ENCODE results near the gene SCN10A.

Gene SCN10A

DNA sequence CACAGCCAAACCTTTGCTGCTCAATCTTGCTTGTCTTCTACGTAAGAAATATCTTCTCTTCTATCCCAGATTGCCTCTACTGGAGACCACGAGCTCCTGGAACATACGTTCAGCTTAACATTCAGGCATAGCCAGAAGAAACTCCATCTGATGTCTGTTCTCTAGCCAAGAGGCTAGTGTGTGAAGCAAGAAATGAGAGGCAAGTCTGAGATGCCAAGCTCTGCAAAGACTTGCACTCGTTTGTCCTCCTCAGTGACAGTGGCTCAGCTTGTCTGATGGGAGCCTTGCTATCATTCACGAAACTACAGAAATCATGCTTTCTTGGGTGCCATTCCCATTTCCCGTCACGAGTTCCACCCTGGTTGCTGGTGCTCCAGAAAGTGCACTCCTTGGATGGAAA lies at the start of gene SCN10A:
Gene SCN10A (minus strand): TSS at position 192 of the 400 bp plus-strand sequence. CDS start 22,207 bp downstream, outside the sequence.
- no peak for DNase-seq

DNA sequence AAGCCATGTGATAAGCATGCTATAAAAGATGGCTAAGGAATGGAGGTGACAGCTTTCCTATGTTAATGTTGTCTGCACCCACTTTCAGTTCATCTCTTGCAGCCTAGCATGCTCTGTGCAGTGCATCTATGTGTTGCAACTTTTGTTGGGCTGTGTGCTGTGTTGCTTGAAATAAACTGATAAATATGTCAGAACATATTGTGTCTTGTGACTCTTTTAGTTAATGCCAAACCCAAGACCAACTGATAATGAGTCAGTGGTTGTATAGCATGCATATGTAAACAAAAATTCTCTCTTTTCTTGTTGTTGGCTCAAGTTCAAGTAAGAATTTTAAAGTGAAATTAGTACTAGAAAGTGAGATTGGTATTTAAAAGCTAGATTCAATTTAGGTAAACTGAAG lies 37.0 kb upstream of the SCN10A start:
- no peak for DNase-seq

DNA sequence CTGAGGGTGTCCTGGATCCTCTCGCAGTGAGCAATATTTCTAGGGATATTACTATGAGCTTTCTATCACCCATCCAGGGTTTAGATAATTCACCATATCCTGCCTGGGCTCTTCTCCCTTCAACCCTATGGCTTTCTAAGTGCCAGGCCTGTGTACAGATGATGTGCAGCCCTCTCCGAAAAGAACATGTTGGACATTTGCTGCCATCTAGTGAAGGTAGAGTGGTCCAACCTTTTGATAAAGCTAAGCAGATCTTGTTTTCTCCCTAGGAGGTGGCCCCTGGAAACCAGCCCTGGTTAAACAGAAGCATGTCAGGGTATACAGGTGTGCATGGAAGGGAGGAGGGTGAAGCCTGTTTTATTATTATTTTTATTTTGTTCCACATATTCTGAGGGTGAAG lies 27.9 kb upstream of the SCN10A start:
- peak; percentile 39 for DNase-seq

DNA sequence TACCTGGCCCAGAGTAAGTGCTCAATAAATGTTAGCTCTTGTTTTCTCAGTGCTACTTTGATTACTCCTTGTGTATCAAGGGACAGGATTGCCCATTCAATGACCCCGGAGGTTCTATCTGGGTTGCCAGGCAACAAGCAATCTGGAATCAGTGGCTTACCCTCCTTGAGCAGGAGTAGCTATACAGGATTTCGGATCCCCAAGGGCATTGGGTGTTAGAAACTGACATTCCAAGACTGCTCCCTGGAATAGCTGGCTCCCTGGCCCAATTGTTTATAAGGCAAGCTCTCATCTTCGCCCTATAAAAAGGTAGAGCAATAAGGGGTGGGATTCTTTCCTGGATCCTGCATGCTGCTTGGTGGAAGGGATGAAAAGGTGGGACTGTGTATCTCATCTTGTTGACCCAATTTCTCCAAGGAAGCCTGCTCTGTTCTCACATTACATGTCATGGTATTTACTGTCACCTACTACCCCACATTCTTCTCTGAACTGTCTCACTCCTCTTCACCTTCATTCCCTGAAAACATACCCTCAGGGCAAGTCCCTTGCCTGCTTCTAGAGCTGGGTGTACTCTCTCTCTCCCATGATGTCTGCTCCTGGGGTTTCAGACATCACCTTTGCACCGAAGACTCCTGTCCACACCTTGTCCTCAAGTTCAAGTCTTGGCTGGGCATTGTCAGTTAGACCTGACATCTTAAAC lies 26.4 kb upstream of the SCN10A start:
- DNase-seq: no peak

DNA sequence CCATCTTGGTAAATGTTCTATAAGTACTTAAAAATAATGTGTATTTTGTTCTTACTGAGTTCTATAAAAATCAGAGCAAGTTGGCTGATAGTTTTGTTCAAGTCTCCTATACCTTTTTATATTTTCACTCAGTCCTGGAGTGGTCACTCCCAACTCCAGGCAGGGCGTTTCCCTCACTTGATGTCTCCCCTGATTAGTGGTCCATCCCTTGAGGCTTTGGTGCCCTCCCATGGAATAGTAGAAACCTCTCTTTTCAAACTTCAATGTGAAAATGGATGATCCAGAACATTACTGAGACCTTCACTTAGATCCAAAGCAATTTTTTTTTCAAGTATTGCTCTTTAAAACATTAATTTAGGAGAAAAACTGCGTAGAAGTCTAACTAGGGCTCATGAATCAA lies 25.0 kb upstream of the SCN10A start:
- no peak for DNase-seq

DNA sequence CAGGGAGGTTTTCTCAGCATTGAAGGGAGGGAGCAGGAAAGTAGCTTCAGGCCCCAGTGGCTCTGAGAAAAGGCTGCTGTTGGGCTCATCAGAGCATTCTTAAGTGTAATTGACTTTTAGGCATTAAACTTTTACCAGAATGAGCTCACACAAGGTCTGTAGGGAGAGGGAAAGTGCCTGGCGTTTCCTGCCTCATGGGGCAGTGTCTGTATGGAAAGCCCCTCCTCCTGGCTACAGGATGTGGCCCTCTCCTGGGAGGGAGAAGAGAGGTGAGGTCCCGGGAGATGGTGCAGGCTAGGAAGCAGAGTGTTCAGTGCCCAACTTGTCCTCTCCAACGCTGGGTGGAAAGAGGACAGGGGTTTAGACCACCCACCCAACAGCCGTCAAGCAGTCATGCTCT lies 21.3 kb upstream of the SCN10A start:
- DNase-seq: no peak

DNA sequence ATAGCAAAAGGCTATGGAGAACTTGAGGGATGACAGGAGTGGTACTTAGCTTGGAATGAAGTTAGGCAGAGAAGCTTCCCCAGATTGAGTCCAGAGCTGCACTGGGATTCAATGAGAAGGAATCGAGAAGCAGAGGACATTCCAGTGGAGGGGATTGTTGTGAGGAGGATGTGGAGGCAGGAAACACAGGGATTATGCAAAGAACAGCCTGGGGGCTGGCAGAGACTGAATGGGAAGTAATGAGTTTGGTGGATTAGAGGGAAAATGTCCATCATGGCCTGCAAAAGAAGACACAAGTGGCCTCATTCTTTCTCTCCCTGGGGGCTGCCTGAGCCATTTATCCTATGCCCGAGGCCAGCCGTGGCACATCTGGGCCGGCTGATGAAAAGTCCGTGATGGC lies 20.5 kb upstream of the SCN10A start:
- DNase-seq: no peak

DNA sequence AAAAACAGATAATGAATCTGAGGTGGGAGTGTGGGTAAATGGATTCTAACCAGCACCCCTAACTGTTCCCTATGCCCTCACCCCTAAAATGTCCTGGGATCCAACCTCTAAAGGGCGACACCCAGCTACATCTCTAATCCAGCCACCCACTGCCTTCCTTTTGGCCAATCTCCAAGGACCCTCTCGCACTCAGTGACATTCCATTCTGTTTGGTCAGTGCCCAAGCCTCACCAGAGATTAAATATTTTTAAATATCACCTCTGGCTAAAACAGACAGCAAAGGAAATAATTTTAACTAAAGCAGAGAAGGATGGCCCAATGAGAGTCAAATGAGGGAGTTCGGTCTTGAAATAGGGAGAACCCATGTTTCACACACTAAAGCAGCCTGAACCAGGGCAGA lies 19.9 kb upstream of the SCN10A start:
- no peak for DNase-seq

DNA sequence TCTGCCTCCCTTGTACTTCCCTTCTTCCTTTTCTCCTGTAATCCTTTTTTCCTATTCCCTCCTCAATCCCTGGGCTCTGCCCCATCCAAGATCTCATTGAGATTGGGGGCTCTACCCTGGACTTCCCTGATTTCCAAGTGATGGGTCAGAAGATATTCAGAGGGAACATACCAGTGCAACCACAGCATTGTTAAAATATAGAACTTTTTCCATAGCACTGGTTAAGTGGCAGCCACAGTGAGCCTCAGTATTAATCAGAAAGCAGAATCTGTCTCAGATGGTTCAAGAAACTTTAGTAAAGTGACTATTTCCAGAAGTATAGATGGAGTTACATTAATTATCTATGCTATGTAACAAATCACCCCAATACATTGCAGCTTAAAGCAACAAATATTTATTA lies 18.7 kb upstream of the SCN10A start:
- no peak for DNase-seq

DNA sequence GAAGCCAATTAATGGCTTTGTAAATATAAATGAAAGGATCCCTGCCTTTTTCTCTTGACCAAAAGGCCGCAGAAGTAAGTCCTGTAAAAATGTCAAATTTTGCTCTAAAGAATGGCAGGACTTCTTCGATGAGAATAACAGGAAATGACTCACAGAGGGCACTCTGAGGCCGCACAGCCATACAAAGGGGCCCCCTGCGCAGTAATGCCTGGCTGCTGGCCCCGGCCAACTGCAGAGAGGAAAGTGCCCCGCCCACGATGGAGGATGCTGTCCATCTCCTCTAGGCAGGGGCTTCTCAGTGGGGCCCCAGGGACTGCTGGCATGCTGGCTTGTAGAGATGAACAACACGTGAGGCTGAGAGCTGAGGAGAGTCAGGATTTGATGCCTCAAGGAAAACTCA lies 18.1 kb upstream of the SCN10A start:
- peak; percentile 76 for DNase-seq

DNA sequence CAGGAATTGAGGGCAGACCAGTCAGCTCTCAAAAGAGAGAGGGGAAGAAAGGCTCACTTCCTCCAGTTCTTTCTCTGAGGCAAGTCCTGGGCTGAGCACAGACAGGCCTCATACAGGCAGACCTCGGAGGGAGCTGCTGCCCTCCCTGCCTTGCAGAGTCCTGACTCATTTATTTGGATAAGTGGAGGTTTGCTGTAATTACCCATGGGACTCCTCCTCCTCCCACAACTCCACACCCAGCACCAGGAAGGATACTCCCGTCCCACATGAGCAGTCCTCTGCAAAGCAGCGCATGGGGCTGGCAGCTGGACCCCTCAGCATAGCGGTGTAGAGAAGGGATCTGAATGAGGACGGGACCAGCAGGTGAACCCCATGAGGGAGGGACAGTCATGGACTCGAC lies 13.4 kb upstream of the SCN10A start:
- DNase-seq: peak; percentile 78

DNA sequence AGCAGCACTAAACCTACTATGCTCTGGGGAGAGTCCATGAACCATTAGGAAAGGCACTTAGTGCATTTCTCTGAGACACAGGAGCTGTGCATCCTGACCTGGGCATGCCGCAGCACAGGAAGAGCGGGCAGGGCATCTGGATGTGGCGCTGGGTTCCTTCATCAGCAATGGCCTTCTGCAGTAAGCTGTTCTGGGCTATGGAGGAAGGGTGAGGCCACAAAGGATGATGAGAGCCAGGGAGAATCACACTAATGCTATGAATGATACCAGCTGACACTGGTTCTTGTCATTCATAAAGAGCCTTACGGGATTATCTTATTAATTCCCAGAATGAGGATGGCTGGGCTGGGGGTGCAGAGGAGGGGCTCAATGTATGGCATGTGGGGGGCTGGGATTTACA lies 12.7 kb upstream of the SCN10A start:
- DNase-seq: no peak

DNA sequence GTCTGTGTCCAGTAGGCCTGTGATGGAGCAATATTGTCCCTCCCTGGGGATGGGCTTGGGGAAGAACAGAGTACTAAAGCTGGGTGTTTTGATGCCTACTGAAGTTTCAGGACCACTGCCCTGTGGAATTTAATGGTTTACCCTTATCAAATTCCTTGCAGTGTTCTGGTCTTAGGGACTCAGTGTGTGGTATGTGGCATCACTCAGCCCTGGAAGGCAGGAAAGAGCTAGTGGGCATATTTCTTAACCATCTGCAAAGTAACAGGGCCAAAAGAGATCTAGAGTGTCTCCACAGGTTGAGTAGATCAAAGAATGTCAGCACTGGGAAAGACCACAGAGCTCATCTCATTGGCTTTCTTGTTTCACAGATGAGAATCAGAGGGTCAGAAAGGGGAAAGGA lies 11.8 kb upstream of the SCN10A start:
- no peak for DNase-seq

DNA sequence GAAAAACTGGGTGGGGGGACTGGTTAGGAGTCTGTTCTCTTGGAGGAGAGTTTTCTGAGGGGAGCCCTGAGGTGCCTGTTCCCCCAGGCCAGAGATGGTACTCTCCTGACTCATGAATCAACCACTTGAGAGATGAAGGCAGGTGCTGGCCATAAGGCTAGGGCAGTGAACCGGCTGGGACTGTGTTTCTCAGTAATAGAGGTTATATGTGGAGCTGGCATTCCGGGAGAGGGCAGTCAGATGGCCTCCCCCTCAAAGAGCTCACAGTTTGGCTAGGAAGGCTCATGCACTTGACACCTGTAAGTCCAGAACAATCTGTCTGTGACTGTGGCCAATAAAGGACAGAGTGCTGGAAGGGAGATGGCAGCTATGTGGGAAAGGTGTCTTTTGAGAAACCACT lies 10.0 kb upstream of the SCN10A start:
- no peak for DNase-seq

DNA sequence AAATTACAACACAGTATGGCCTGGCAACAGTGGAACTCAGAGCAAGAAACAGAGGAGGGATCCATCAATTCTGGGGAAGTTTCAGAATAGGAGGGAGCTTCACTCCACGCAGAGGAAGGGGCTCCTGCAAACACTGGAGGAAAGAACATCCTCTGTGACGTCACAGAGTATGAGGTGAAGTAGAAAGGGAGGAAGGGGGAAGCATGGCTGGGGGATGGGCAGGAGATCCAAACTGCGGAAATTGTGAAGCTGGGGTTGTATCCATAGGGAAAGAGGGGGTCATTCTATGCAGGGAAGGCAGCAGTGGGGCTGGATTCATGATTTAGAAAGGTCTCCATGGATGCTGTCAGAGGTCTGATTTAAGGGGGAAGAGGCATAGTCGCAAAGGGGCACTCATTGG lies 8.3 kb upstream of the SCN10A start:
- DNase-seq: no peak

DNA sequence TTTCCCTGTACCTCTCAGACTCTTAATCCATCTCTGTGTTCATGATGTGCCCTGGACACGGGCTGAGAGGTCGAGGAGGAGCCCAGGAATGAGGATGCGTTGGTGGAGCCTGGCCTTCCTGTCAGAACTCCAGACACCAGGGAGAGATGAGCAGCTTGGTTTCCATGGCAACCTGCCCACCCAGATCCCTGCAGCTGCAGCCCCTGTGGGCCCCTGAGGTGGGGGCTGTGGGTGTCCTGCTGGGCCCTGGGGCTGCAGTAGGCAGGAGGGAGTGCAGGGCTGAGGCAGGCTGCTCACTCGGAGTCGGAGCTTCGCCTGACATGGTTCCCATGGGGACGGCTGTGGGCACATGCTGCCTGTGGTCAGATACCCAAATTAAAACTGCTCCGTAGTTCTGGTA lies 7.7 kb upstream of the SCN10A start:
- no peak for DNase-seq

DNA sequence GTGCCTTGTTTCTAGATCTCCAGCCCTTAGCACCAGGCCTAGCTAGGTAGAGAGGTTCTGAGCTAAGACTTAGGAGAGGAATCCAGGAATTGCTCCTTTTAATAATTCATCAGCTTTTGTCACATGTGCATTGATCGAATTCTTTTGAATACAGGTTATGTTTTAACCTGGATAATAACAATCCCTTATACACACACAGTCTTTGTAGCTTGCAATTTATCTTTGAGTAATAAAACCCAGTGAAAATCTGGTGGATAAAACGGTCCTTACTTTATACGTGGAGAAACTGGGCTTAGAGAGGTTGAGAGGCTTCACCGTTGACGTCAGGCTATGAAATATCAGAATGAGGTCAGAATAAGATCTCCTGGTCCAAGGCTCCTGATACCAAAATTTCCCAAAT lies 7.2 kb upstream of the SCN10A start:
- DNase-seq: no peak

DNA sequence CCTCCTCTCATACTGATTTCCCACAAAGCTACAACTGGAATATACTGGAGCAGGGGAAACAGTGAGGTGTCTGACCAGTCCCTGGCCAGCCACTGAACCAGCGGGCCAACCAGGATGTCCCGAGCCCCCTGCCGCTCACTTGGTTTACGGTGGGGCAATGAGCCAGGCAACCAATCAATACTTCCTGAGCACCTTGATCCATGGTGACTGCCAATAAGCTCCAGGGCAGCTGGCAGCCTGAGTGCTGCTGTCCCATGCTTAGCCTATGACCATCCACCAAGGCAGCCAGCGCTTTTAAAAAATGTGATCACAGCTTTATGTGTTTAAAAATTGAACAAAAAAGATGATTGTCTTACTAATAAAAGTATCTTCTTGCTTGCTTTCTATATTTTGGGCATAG lies 4.2 kb downstream of the SCN10A start:
- no peak for DNase-seq

DNA sequence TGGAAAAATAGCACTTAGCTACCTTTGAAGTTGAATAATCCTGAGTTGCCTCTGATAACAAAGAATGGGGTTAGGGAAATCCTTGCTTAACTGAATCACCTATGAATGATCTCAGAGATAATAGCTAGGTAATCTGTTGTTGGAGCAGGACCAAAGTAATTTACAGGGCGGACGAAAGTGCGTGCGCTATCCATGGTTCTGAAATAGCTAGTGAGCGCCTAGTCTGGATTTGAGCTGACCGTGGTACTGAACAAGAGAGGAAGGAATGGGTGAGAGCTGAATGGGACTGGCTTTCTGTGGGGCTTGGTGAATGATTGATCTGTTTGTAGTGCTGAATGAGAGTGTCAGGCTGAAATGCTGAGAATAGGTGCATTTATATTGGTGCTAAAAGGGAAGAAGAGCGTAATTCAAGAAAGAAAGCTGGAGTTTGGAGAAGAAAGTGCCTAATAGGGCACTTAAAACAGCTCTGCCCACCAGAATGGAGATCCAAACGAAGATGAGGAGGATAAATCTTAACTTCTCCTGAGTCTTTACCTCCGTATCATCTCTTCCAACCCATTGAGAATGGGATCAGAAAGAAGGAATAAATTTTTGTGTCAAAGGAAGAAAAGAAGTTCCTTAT lies 10.1 kb downstream of the SCN10A start:
- DNase-seq: peak; percentile 59

DNA sequence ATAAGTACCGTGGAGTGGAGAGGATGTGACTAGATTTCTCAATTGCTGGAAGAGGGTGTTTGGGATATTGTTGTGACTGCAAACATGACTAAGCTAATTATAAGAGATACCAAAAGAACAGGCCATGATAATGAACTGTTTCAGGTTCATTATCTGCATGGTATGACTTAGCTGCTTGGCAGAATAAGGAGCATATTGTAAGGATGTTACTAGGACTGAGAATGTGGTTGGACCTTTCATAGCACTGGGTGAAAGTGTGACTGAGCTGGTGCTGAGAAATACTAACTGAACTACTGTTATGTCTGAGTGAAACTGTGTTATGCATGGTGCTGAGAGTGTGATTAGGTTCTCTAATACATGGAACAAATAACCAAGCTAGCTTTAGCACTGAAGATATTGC lies 11.0 kb downstream of the SCN10A start:
- DNase-seq: no peak

DNA sequence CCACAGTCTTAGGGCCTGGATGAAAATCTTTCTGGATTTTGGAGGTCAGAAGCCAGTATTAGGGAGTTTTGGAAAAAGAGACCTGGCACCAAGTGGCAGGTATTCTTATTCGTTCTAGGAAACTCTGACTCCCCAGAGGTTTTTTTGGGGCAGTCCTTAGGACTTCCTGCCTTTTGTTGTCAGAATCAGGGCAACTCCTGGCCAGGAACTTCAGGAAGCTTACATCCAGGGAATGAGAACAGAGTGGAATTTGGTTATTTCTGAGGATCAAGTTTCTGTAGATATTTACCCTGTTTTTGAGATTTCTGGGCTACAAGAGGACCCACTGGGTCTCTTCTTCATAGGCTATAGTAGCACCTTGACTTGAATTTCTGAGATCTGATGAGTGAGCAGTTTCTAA lies 15.5 kb downstream of the SCN10A start:
- DNase-seq: no peak

DNA sequence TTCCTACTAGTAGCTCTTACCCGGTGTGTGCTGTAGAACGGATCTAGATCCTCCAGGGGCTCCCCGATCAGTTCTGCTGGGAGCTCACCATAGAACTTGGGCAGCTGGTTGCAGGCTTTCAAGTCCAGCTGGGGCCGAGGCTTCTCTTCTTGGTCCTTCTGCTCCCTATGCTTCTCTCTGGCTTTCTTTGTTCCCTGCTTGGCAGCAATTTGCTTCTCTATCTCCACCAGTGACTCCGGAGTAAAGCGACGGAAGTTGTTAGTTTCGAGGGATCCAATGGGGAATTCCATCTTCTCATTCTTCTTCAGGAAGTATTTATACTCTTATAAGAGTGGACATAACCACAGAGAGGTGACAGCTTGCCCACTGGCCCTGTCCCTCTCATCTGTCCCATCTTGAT lies 22.3 kb downstream of the SCN10A start:
- no peak for DNase-seq

DNA sequence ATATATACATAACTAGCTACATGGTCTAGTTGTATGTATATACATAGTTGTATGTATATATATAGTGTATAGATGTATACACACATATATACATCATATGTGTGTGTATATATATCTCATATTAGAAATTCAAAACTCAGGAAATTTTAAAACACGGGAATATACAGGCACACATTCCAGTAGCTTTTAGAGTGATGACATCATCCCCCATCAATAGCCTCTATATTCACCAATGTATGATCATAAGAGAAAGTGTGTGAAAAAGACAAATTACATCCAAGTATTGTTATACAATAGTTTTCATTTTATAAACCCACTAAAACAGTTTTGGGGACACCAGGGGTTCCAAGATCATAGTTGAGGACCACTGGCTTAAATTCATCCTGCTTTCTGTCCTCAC lies 23.0 kb downstream of the SCN10A start:
- no peak for DNase-seq

DNA sequence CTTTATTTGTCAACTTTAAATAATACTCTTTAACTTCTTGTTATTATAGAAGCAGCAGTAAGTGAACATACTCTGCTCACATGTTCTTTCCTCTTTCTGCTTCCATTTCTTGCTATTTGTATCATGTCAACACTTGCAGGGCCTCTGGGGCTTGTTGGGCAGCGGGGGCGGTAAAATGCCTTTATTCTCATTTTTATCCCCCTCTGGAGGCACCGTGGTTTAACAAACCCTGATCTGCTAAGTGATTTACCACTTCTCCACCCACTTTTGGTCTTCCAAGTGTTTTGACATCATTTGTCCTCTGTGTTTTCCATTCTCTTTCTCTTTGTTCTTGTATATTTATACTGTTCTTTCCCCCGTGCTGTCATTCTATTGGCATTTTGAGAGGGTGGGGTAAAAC lies 33.9 kb downstream of the SCN10A start:
- DNase-seq: no peak

DNA sequence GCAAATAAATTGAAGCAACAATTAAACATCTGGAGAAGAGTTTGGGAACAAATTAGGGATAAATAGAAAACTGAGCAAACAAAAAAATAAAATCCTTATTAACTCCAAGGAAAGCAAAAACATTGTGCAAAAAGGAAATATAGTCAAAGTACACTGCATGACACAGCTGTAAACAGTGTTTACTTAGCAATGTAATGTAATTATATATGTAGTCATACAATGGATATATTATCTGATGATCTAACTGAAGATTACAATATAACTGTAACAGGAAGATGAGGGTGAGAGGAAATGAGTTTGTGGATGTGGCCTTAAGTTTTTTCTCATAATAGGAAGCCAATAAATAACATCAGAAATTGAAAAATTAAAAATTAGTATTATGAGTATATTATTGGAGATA lies 42.5 kb downstream of the SCN10A start:
- DNase-seq: no peak

Measured in NCI-H226 (cell line).